ENCODE results near the gene NPEPL1. TPM values are rescaled to one million over a fixed set of nuclear protein-coding genes. Genes with fewer than 3 reads are reported as not detected.
"Not testable (repeated sequence)": the region's sequence is repeated elsewhere in the genome, so short reads cannot be mapped to it uniquely, and the experiment has no call there.

NPEPL1 gene
- total RNA-seq, 1 donor from 2014 or later = 31.3 TPM

DNA sequence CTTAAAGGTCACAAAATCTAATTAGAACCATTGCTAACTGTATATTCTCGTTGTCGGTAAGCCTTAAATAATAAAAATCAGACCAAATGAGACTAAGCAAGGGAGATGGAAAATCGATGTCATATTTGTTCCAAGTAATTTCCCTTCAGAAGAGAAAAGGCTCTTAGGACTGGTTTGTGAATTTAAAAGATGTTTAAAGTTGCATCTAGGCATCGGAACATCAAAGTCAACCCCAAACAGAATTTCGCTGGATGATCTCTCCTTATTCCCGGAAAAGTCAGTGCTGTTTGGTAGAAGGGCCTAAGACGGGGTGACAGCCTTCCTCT is 63.8 kb downstream of the NPEPL1 start:
- Mint-ChIP-seq H3K4me3 (ENCODE audit: unreplicated experiment) (no peak overlapping the region), H3K9me3 (ENCODE audit: low read depth) (no peaks in the 10 kb centered on the region), H3K27me3 (ENCODE audit: low read depth) (peaks cover 33% of the 10 kb centered on the region), H3K27ac (ENCODE audit: unreplicated experiment) (no peak overlapping the region), H3K36me3 (ENCODE audit: low read depth) (no peaks in the 10 kb centered on the region), H3K4me1 (ENCODE audit: low read depth) (no peaks in the 10 kb centered on the region)
- TF ChIP-seq, protein P1, sequence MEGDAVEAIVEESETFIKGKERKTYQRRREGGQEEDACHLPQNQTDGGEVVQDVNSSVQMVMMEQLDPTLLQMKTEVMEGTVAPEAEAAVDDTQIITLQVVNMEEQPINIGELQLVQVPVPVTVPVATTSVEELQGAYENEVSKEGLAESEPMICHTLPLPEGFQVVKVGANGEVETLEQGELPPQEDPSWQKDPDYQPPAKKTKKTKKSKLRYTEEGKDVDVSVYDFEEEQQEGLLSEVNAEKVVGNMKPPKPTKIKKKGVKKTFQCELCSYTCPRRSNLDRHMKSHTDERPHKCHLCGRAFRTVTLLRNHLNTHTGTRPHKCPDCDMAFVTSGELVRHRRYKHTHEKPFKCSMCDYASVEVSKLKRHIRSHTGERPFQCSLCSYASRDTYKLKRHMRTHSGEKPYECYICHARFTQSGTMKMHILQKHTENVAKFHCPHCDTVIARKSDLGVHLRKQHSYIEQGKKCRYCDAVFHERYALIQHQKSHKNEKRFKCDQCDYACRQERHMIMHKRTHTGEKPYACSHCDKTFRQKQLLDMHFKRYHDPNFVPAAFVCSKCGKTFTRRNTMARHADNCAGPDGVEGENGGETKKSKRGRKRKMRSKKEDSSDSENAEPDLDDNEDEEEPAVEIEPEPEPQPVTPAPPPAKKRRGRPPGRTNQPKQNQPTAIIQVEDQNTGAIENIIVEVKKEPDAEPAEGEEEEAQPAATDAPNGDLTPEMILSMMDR (IDR thresholded peaks at IDR 0.05) = no peak
- DNase-seq (ENCODE audit: low spot score) = no peak

DNA sequence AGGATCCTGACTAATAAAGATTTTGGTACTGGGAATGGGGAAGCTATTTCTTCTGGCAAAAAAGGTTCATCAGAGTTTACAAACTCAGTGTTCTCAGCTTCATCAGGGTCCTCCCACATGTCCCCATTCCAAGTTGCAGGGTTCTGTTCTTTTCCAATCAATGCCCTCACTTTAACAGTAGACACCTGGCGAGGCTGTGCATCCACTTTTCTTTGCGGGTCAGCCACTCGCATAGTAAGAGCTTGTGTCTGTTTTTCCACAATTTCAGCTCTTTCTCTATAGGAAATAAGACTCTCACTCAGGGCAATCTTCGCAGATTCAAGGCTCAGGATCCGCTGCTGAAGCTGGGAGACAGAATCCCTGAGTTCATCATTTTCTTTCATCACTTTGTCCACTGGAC is 65.0 kb downstream of the NPEPL1 start:
- DNase-seq (ENCODE audit: low spot score) = not testable (repeated sequence)

GRCh38 chr20:58759947-58760346 is 67.3 kb downstream of the NPEPL1 start:
- Mint-ChIP-seq H3K27ac (ENCODE audit: unreplicated experiment) (no peak overlapping the region), H3K36me3 (ENCODE audit: low read depth) (peaks cover 4% of the 10 kb centered on the region), H3K4me3 (ENCODE audit: unreplicated experiment) (no peak overlapping the region), H3K27me3 (ENCODE audit: low read depth) (peaks cover 42% of the 10 kb centered on the region), H3K9me3 (ENCODE audit: low read depth) (peaks cover 6% of the 10 kb centered on the region), H3K4me1 (ENCODE audit: low read depth) (no peaks in the 10 kb centered on the region)
- TF ChIP-seq, protein P1 (IDR thresholded peaks at IDR 0.05) = no peak
- no peak for DNase-seq (ENCODE audit: low spot score)

More for the DNA sequence above, 65.0 kb downstream of the NPEPL1 start:
- peaks cover 43% of the 10 kb centered on the region for H3K27me3 Mint-ChIP-seq (ENCODE audit: low read depth)
- not testable (repeated sequence) for H3K27ac Mint-ChIP-seq (ENCODE audit: unreplicated experiment); H3K4me3 Mint-ChIP-seq (ENCODE audit: unreplicated experiment); H3K4me1 Mint-ChIP-seq (ENCODE audit: low read depth); H3K36me3 Mint-ChIP-seq (ENCODE audit: low read depth); H3K9me3 Mint-ChIP-seq (ENCODE audit: low read depth)

GRCh38 chr20:58760856-58761255 is 68.3 kb downstream of the NPEPL1 start:
- no peak overlapping the region for H3K27ac Mint-ChIP-seq (ENCODE audit: unreplicated experiment)
- peaks cover 4% of the 10 kb centered on the region for H3K36me3 Mint-ChIP-seq (ENCODE audit: low read depth)
- H3K9me3 Mint-ChIP-seq (ENCODE audit: low read depth) = peaks cover 6% of the 10 kb centered on the region
- no peak overlapping the region for H3K4me3 Mint-ChIP-seq (ENCODE audit: unreplicated experiment)
- TF ChIP-seq, protein P1 (IDR thresholded peaks at IDR 0.05) = no peak
- peaks cover 41% of the 10 kb centered on the region for H3K27me3 Mint-ChIP-seq (ENCODE audit: low read depth)
- DNase-seq (ENCODE audit: low spot score) = no peak
- H3K4me1 Mint-ChIP-seq (ENCODE audit: low read depth) = no peaks in the 10 kb centered on the region

GRCh38 chr20:58762120-58762519 is 69.5 kb downstream of the NPEPL1 start:
- H3K9me3 Mint-ChIP-seq (ENCODE audit: low read depth) = peaks cover 6% of the 10 kb centered on the region
- H3K4me1 Mint-ChIP-seq (ENCODE audit: low read depth) = no peaks in the 10 kb centered on the region
- peaks cover 45% of the 10 kb centered on the region for H3K27me3 Mint-ChIP-seq (ENCODE audit: low read depth)
- no peak overlapping the region for H3K27ac Mint-ChIP-seq (ENCODE audit: unreplicated experiment)
- no peak for DNase-seq (ENCODE audit: low spot score)
- peaks cover 4% of the 10 kb centered on the region for H3K36me3 Mint-ChIP-seq (ENCODE audit: low read depth)
- TF ChIP-seq, protein P1 (IDR thresholded peaks at IDR 0.05) = no peak
- no peak overlapping the region for H3K4me3 Mint-ChIP-seq (ENCODE audit: unreplicated experiment)

DNA sequence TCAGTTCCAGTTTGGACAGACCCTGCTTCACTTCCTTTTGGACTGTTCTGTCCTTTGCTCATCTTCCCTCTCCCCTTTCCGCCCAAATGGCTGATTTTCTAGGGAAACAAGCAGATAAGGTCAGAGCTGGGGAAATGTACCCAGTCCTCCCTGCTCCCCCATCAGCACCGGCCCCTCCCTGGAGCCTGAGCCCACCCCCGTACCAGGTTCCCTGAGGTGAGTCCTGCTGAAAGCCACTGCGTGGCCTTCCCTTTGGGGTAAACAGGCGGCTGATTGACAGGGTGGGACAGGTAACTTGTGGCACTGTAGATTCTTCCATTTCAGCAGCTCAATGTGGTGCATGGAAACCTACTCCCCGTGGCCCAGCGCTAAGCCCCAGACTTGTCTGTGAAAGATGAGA is 70.5 kb downstream of the NPEPL1 start:
- peaks cover 6% of the 10 kb centered on the region for H3K9me3 Mint-ChIP-seq (ENCODE audit: low read depth)
- peaks cover 45% of the 10 kb centered on the region for H3K27me3 Mint-ChIP-seq (ENCODE audit: low read depth)
- H3K27ac Mint-ChIP-seq (ENCODE audit: unreplicated experiment) = no peak overlapping the region
- peaks cover 4% of the 10 kb centered on the region for H3K36me3 Mint-ChIP-seq (ENCODE audit: low read depth)
- H3K4me1 Mint-ChIP-seq (ENCODE audit: low read depth) = no peaks in the 10 kb centered on the region
- no peak for DNase-seq (ENCODE audit: low spot score)
- H3K4me3 Mint-ChIP-seq (ENCODE audit: unreplicated experiment) = no peak overlapping the region
- TF ChIP-seq, protein P1 (IDR thresholded peaks at IDR 0.05) = no peak

Other genes starting within 250 kb of the NPEPL1 start
- gene APCDD1L, start 177.4 kb upstream of the NPEPL1 start, total RNA-seq = 20.7 to 26.3 TPM (median 22.5 TPM) in 3 replicates
- gene STX16, start 41.5 kb upstream of the NPEPL1 start, total RNA-seq = 44.5 to 58.1 TPM (median 50.4 TPM) in 3 replicates
- 1.1 to 2.7 TPM (median 1.7 TPM) in 3 replicates for gene GNAS-AS1, start 158.1 kb downstream of the NPEPL1 start, total RNA-seq
- gene GNAS, start 159.9 kb downstream of the NPEPL1 start, total RNA-seq = 1,127 to 1,393 TPM (median 1,374 TPM) in 3 replicates